ENCODE data around the gene PTPN14.

Gene PTPN14

GRCh38 chr1:214449371-214449770, 102.0 kb downstream of the PTPN14 start:
- no peak for DNase-seq

GRCh38 chr1:214448536-214448935, 102.9 kb downstream of the PTPN14 start:
- DNase-seq: no peak

GRCh38 chr1:214447557-214447871, 103.9 kb downstream of the PTPN14 start:
- peak; percentile 73 for DNase-seq

GRCh38 chr1:214446772-214447556, 104.4 kb downstream of the PTPN14 start:
- DNase-seq: peak; percentile 96

- DNase-seq: peak; percentile 95
Measured at GRCh38 chr1:214445831-214446614, 105.4 kb downstream of the PTPN14 start.

- DNase-seq: peak; percentile 30
Measured at GRCh38 chr1:214445199-214445598, 106.2 kb downstream of the PTPN14 start.

- DNase-seq: no peak
Measured at GRCh38 chr1:214444182-214444939, 107.0 kb downstream of the PTPN14 start.

GRCh38 chr1:214441119-214441518, 110.3 kb downstream of the PTPN14 start:
- DNase-seq: peak; percentile 91

- DNase-seq: no peak
Measured at GRCh38 chr1:214440219-214440965, 111.0 kb downstream of the PTPN14 start.

- DNase-seq: no peak
Measured at GRCh38 chr1:214439352-214440119, 111.9 kb downstream of the PTPN14 start.

- DNase-seq: no peak
Measured at GRCh38 chr1:214438530-214438929, 112.9 kb downstream of the PTPN14 start.

- no peak for DNase-seq
Measured at GRCh38 chr1:214438075-214438474, 113.3 kb downstream of the PTPN14 start.

GRCh38 chr1:214435867-214436266, 115.5 kb downstream of the PTPN14 start:
- DNase-seq: no peak

- no peak for DNase-seq
Measured at GRCh38 chr1:214432245-214432644, 119.2 kb downstream of the PTPN14 start.

GRCh38 chr1:214429951-214430770, 121.2 kb downstream of the PTPN14 start:
- DNase-seq: peak; percentile 73

GRCh38 chr1:214427871-214428277, 123.5 kb downstream of the PTPN14 start:
- DNase-seq: peak; percentile 99

- DNase-seq: no peak
Measured at GRCh38 chr1:214426426-214426812, 125.0 kb downstream of the PTPN14 start.

- DNase-seq: peak; percentile 35
Measured at GRCh38 chr1:214425716-214426425, 125.5 kb downstream of the PTPN14 start.

- no peak for DNase-seq
Measured at GRCh38 chr1:214425101-214425500, 126.3 kb downstream of the PTPN14 start.

GRCh38 chr1:214423045-214423444, 128.4 kb downstream of the PTPN14 start:
- DNase-seq: no peak
